WERI-Rb-1 (cell line): Measurements from ENCODE around the gene DNAJC5.

Experiments
- DNase-seq: peaks from one replicate; pipeline ENCODE4 v3.0.0-alpha.2; 2020
- H3K27ac ChIP-seq: fragments of 250-450 bp; sonication (Bioruptor Pico); 2 replicates; pipeline ENCODE4 v1.5.1; 2020; ENCODE audit warnings: mild to moderate bottlenecking, moderate library complexity
- H3K27me3 ChIP-seq: fragments of 250-450 bp; sonication (Bioruptor Pico); 2 replicates; pipeline ENCODE4 v1.5.1; 2021; ENCODE audit warnings: mild to moderate bottlenecking, low read depth, moderate library complexity; ENCODE audit not compliant: insufficient read depth, severe bottlenecking
- H3K36me3 ChIP-seq: fragments of 250-450 bp; sonication (Bioruptor Pico); 2 replicates; pipeline ENCODE4 v1.5.1; 2020; ENCODE audit warnings: mild to moderate bottlenecking, moderate library complexity
- H3K4me3 ChIP-seq: 2 replicates; pipeline ENCODE4 v1.5.1; 2011; ENCODE audit warnings: low read depth, mild to moderate bottlenecking, control low read depth, low read length
- H3K9me3 ChIP-seq: fragments of 250-450 bp; sonication (Bioruptor Pico); 2 replicates; pipeline ENCODE4 v1.5.1; 2021; ENCODE audit warnings: mild to moderate bottlenecking, moderate library complexity; ENCODE audit not compliant: severe bottlenecking
- TF ChIP-seq, protein P1 (sequence below): IDR thresholded peaks from 2 replicates; pipeline ENCODE4 v1.5.1; 2011; ENCODE audit warnings: low read depth, mild to moderate bottlenecking, control low read depth, inconsistent platforms, low read length

DNAJC5 gene

DNA sequence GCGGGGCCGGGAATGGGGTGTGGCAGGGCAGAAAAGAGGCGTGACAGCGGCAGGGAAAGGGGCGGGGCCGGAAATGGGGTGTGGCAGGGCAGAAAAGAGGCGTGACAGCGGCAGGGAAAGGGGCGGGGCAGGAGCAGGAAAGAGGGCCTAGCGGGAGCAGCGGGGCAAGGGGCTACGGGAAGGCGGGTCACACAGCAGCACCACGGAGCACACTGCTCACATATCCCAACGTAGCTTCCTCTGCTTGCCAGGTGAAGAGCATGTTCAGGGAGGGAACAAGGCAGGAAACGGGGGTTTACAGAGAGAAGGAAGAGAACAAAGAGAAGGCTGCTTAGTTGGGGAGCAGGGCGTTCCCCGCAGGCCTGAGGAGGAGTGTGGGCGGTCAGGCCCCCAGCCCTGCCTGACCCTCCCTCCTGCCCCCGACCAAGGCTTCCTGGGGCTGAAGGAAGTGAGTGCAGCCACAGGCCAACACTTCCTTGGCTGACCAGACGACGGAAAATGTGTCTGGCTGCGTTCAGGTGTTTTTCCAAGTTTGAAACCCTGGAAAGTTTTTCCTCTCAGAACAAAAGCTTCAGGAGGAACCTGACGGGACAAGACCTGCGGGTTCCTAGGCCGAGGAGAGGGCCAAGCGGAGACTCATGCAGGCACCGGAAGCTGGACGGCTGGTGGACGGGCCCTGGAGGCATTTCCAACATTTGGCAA, 47.5 kb downstream of the DNAJC5 start:
- DNase-seq = peak; percentile 42
- TF ChIP-seq, protein P1, sequence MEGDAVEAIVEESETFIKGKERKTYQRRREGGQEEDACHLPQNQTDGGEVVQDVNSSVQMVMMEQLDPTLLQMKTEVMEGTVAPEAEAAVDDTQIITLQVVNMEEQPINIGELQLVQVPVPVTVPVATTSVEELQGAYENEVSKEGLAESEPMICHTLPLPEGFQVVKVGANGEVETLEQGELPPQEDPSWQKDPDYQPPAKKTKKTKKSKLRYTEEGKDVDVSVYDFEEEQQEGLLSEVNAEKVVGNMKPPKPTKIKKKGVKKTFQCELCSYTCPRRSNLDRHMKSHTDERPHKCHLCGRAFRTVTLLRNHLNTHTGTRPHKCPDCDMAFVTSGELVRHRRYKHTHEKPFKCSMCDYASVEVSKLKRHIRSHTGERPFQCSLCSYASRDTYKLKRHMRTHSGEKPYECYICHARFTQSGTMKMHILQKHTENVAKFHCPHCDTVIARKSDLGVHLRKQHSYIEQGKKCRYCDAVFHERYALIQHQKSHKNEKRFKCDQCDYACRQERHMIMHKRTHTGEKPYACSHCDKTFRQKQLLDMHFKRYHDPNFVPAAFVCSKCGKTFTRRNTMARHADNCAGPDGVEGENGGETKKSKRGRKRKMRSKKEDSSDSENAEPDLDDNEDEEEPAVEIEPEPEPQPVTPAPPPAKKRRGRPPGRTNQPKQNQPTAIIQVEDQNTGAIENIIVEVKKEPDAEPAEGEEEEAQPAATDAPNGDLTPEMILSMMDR = no peak
- Histone ChIP-seq H3K27ac (no peak overlapping the region), H3K9me3 (no peaks in the 10 kb centered on the region), H3K36me3 (peaks cover 9% of the 10 kb centered on the region), H3K27me3 (no peaks in the 10 kb centered on the region), H3K4me3 (no peak overlapping the region)

DNA sequence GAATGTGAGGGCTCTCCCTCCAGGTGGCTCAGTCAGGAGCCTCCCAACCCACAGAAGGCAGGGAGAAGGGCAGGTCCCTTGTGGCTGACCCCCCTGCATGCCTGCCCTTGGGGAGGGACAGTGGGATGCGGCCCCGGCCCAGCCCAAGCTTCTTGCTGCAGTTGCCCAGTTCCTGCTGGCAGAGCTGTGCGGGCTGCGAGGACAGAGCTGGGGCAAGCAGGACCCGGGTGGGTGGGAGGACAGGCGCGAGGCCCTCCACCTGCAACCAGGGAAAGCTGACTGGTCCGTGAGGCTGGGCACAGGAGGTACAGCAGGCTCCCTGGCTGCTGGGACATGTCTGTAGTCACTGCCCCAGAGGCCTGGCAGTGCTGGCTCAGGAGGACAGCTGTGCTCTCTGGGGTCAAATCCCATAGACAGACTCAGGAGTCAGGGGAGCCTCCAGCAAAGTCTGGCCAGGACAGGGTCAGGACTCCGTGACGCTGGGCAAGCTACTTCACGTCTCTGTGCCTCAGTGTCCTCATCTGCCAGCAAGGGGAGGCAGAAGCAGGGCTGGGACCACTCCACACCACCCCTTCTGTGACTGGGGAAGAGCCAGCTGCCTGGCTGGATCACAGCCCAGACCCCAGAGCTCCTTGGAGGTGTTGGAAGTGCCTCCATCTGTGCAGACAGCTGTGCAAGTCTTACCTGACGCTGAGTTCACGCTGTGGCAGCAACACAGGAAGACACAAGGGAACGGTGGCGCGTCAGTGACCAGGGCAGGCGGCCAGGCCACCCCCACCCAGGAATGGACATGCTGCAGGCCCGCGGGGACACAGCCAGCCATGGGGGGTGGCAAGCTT, 48.3 kb downstream of the DNAJC5 start:
- H3K27ac ChIP-seq = 0 out of 2 replicates have a peak overlapping the region, but pooled peaks have one; percentile 6
- H3K36me3 ChIP-seq = peaks cover 9% of the 10 kb centered on the region
- no peak for DNase-seq
- TF ChIP-seq, protein P1 = no peak
- H3K9me3 ChIP-seq = no peaks in the 10 kb centered on the region
- no peak overlapping the region for H3K4me3 ChIP-seq
- no peaks in the 10 kb centered on the region for H3K27me3 ChIP-seq

DNA sequence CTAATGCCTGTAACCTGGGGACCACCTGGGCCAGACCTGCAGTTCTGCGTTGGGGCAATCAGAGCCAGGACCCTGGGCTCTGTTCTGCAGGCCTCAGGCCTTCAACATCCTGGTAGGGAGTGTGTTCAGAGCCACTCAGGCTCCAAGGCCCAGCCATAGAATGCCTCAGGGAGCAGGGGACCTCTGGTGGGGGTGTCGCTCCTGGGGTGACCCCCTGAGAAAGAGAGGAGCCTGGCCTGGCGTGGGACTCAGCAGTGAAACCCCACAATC, 48.8 kb downstream of the DNAJC5 start:
- H3K27me3 ChIP-seq = no peaks in the 10 kb centered on the region
- TF ChIP-seq, protein P1 = no peak
- H3K9me3 ChIP-seq = no peaks in the 10 kb centered on the region
- peaks cover 9% of the 10 kb centered on the region for H3K36me3 ChIP-seq
- DNase-seq = no peak
- no peak overlapping the region for H3K27ac ChIP-seq
- H3K4me3 ChIP-seq = no peak overlapping the region

DNA sequence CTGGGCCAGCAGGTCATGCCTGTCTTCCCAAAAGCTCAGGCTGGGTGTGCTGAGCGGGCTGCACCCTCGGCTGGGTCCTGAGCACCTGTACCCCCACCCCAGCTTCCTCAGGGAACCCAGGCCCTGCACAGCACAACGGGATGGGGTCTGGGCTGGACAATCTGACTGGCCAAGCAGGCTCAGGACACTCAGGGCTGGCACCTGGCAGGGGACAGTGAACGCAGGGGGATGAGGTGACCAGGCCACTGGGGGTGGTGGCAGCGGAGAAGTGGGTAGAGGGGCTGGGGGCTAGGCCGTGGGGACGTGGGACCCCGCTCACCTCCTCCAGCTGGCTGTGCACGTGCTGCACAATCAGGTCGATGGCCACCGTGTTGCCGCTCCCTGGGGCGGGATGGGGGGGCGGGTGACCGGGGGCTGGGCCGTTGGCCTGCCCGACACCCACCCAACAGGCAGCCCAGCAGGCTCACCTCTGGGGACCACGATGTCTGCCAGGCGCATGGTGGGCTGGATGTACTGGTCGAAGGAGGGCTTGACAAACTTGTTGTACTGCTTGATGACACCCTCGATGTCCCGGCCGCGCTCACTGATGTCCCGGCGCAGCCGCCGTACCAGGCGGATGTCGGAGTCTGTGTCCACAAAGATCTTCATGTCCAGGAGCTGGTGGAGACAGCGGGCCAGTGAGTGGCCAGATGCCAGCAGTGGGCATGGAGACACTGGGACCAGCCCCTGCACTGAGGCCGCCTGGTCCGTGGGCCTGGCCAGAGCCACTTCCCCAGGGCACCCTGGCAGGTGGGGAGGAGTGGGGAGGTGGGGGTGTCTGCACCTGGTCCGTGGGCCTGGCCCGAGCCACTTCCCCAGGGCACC, 49.4 kb downstream of the DNAJC5 start:
- TF ChIP-seq, protein P1 = no peak
- DNase-seq = no peak
- Histone ChIP-seq H3K27ac (no peak overlapping the region), H3K27me3 (no peaks in the 10 kb centered on the region), H3K9me3 (no peaks in the 10 kb centered on the region), H3K36me3 (peaks cover 9% of the 10 kb centered on the region), H3K4me3 (no peak overlapping the region)

DNA sequence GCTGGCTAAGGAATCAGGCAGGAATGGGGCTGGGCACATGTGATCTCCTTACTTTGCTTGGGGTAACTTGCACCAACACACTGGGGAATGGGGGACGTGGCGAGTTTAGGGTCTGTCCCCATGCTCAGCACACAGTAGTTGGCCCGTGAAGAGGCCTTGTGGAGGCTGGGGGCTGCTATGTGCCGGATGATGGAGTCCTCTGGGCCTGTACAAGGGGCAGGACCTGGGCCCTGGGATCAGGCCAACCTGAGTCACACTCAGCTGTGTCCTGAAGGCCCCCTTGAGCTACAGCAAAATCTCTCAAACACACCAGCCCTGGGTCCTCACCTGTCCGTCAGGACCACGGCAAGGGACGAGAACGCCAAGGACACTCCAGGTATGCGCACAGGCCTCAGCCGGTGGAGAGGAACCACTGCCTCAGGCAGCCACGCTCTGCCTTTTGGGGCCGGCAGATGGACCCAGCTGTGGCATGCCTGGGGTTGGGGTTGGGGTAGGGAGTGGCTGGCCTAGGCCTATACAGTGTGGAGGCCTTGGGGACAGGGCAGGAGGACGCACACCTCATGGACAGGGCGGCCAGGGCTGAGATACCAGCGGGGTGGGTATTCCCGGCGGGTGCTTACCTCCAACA, 50.2 kb downstream of the DNAJC5 start:
- TF ChIP-seq, protein P1 = no peak
- DNase-seq = no peak
- Histone ChIP-seq H3K4me3 (no peak overlapping the region), H3K27me3 (no peaks in the 10 kb centered on the region), H3K27ac (no peak overlapping the region), H3K36me3 (peaks cover 8% of the 10 kb centered on the region), H3K9me3 (no peaks in the 10 kb centered on the region)
